WI38 (cell line): Measurements from ENCODE around the gene UPF2.

Experiments
- H3K4me3 ChIP-seq: 2 replicates; pipeline ENCODE4 v1.5.1; 2011; ENCODE audit warnings: low read depth, mild to moderate bottlenecking, control low read depth, low read length
- CTCF ChIP-seq: IDR thresholded peaks from 2 replicates; pipeline ENCODE4 v1.5.1; 2012; ENCODE audit warnings: low read depth, mild to moderate bottlenecking, control low read depth, low read length

UPF2 gene

GRCh38 chr10:11959966-11960365, 82.6 kb downstream of the UPF2 start:
- H3K4me3 ChIP-seq: no peak overlapping the region
- TF ChIP-seq CTCF: no peak

GRCh38 chr10:11958956-11959355, 83.7 kb downstream of the UPF2 start:
- TF ChIP-seq CTCF: no peak
- H3K4me3 ChIP-seq: no peak overlapping the region

GRCh38 chr10:11951695-11952094, 90.9 kb downstream of the UPF2 start:
- no peak overlapping the region for H3K4me3 ChIP-seq
- TF ChIP-seq CTCF: no peak

- H3K4me3 ChIP-seq: no peak overlapping the region
- no peak for TF ChIP-seq CTCF
Measured at GRCh38 chr10:11950325-11951018, 92.1 kb downstream of the UPF2 start.

GRCh38 chr10:11949152-11949551, 93.5 kb downstream of the UPF2 start:
- no peak for TF ChIP-seq CTCF
- H3K4me3 ChIP-seq: no peak overlapping the region

GRCh38 chr10:11946652-11947051, 96.0 kb downstream of the UPF2 start:
- no peak overlapping the region for H3K4me3 ChIP-seq
- no peak for TF ChIP-seq CTCF

GRCh38 chr10:11936389-11937152, 106.0 kb downstream of the UPF2 start:
- H3K4me3 ChIP-seq: no peak overlapping the region
- TF ChIP-seq CTCF: no peak
